ENCODE measurements around the gene ODF4.

DNA sequence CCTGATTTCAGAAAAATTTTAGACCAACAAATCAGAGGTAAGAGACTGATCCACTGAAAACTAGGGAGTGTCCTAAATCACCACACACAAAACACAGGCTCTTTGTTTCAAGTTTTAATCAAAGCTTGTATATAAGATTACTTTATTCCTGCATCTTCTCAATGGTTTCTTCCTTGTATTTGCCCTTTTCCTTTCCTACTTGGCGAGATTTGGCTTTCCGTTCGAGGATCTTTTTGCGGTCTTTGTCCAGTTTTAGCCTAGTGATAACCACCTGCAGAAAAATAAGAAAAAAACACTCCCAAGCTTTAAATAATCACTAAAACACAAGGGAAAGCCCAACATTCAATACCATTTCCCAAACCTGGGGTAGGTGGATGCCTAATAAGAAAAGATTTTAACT lies 37.8 kb downstream of the ODF4 start:
- no peak for TF ChIP-seq CTCF (conservative IDR thresholded peaks at IDR 0.05; ENCODE audit: low read depth, low read length)
- TF ChIP-seq EZH2 (IDR thresholded peaks at IDR 0.05; ENCODE audit: borderline replicate concordance, low read depth, low read length, poor library complexity, severe bottlenecking), result no peak
